Smooth muscle cell (in vitro differentiated cells): Measurements from ENCODE around the gene FAT1. TPM values are rescaled to one million over a fixed set of nuclear protein-coding genes. Genes with fewer than 3 reads are reported as not detected.

ENCODE experiments used
- DNase-seq: peaks from one replicate; lab custom pipeline; 2025; ENCODE audit not compliant: unreplicated experiment; lab: John Stamatoyannopoulos, UW
- H2AFZ ChIP-seq: fragments of 200-600 bp; sonication (generic); 2 replicates; pipeline ENCODE4 v1.6.0; 2016; ENCODE audit warnings: antibody characterized with exemption, low read depth, mild to moderate bottlenecking
- H3F3A ChIP-seq: fragments of 200-600 bp; sonication (generic); 2 replicates; pipeline ENCODE4 v1.6.0; 2017; ENCODE audit warnings: antibody characterized with exemption, low read depth
- H3K27ac ChIP-seq: fragments of 200-600 bp; sonication (generic); 2 replicates; pipeline ENCODE4 v1.5.1; 2016; ENCODE audit warnings: low read depth, mild to moderate bottlenecking
- H3K27me3 ChIP-seq: fragments of 200-600 bp; sonication (generic); 2 replicates; pipeline ENCODE4 v1.6.1; 2016; ENCODE audit warnings: low read depth, mild to moderate bottlenecking
- H3K36me3 ChIP-seq: fragments of 200-600 bp; sonication (generic); 2 replicates; pipeline ENCODE4 v1.5.1; 2016; ENCODE audit warnings: low read depth
- H3K4me1 ChIP-seq: fragments of 200-600 bp; sonication (generic); 2 replicates; pipeline ENCODE4 v1.5.1; 2016; ENCODE audit warnings: low read depth
- H3K4me2 ChIP-seq: fragments of 200-600 bp; sonication (generic); 2 replicates; pipeline ENCODE4 v1.6.0; 2016; ENCODE audit warnings: mild to moderate bottlenecking
- H3K4me3 ChIP-seq: fragments of 200-600 bp; sonication (generic); 2 replicates; pipeline ENCODE4 v1.5.1; 2016; ENCODE audit warnings: mild to moderate bottlenecking
- H3K79me2 ChIP-seq: fragments of 200-600 bp; sonication (generic); 2 replicates; pipeline ENCODE4 v1.6.0; 2016; ENCODE audit warnings: low read depth, mild to moderate bottlenecking
- H3K9ac ChIP-seq: fragments of 200-600 bp; sonication (generic); 2 replicates; pipeline ENCODE4 v1.6.0; 2016; ENCODE audit warnings: low read depth
- H3K9me3 ChIP-seq: fragments of 200-600 bp; sonication (generic); replicated peaks from 2 replicates; pipeline ENCODE4 v1.5.1; 2016; ENCODE audit warnings: low read depth
- H4K20me1 ChIP-seq: fragments of 200-600 bp; sonication (generic); 2 replicates; pipeline ENCODE4 v1.6.0; 2016; ENCODE audit warnings: low read depth
- WGBS: methylation state at CpG from one replicate; pipeline ENCODE4 v1.1.7; 2016; ENCODE audit warnings: low lambda C conversion rate; 5-methylcytosine and 5-hydroxymethylcytosine counted together
- polyA plus RNA-seq: library from polyadenylated mRNA; unstranded; fragments of >200 nt; fragmentation: Nextera tagmentation; extraction: Ambion mirVana; gene quantifications from 2 replicates; pipeline ENCODE4 v1.2.1, GENCODE V29; 2016
- total RNA-seq: library from RNA; depleted of rRNA; stranded (reverse); fragments of >200 nt; gene quantifications from 2 replicates; pipeline ENCODE4 v1.2.3, GENCODE V29; 2014
- TF ChIP-seq, protein P1 (sequence below): fragments of 200-600 bp; sonication (generic); IDR thresholded peaks from 2 replicates; pipeline ENCODE4 v1.5.1; 2017; ENCODE audit warnings: borderline replicate concordance, mild to moderate bottlenecking, antibody characterized with exemption; ENCODE audit not compliant: insufficient read depth, poor library complexity, severe bottlenecking

The FAT1 gene
- total and polyA plus RNA-seq, 2 experiments from 2014 or later: 42.4 to 395 TPM

DNA sequence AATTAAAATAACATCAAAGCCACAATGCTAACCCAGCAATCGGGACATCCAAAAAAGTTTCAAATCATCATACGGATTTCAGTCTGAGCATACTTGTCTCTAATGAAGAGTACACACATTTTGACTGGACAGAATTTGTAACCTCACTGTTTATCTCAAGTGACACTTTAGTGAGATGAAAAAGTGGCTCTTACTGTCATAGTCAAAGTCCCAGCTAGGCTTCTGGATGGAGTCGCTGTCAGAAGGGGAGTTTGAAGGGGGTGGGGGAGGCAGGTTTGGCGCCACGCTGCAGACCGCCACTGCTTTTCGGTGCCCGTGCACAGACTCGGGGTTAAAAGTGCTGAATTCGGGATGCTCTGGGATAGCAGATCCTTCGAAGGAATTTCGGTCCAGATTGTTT is 127.3 kb downstream of the FAT1 start:
- H2AFZ ChIP-seq: no peak overlapping the region
- H3K79me2 ChIP-seq: no peaks in the 10 kb centered on the region
- DNase-seq: no peak
- H4K20me1 ChIP-seq: peaks cover 86% of the 10 kb centered on the region
- H3K27ac ChIP-seq: no peak overlapping the region
- H3F3A ChIP-seq: no peaks in the 10 kb centered on the region
- WGBS: 99% methylated on average over 12 of the region's 12 CpGs
- peaks cover 50% of the 10 kb centered on the region for H3K36me3 ChIP-seq
- H3K9ac ChIP-seq: no peak overlapping the region
- H3K4me1 ChIP-seq: no peaks in the 10 kb centered on the region
- no peaks in the 10 kb centered on the region for H3K9me3 ChIP-seq
- no peaks in the 10 kb centered on the region for H3K27me3 ChIP-seq
- H3K4me3 ChIP-seq: no peak overlapping the region
- no peak overlapping the region for H3K4me2 ChIP-seq
- TF ChIP-seq, protein P1, sequence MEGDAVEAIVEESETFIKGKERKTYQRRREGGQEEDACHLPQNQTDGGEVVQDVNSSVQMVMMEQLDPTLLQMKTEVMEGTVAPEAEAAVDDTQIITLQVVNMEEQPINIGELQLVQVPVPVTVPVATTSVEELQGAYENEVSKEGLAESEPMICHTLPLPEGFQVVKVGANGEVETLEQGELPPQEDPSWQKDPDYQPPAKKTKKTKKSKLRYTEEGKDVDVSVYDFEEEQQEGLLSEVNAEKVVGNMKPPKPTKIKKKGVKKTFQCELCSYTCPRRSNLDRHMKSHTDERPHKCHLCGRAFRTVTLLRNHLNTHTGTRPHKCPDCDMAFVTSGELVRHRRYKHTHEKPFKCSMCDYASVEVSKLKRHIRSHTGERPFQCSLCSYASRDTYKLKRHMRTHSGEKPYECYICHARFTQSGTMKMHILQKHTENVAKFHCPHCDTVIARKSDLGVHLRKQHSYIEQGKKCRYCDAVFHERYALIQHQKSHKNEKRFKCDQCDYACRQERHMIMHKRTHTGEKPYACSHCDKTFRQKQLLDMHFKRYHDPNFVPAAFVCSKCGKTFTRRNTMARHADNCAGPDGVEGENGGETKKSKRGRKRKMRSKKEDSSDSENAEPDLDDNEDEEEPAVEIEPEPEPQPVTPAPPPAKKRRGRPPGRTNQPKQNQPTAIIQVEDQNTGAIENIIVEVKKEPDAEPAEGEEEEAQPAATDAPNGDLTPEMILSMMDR: no peak

DNA sequence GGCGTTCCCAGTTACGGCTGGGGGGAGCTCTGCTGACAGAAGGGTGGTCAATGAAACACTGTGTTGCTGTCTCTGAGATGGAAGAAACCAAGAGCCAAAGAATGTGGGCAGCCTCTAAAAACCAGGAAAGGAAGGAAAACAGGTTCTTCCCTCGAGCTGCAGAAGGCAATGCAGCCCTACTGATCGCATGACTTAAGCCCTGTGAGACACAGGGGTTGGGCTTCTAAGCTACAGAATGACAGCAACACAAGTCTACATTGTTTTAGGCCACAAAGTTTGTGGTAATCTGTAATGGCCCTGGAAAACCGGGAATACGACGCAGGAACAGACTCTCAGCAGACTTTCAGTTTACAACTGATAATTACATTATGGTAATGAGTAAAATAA is 130.1 kb downstream of the FAT1 start:
- Histone ChIP-seq H3K79me2 (no peaks in the 10 kb centered on the region), H3K4me3 (no peak overlapping the region), H4K20me1 (peaks cover 84% of the 10 kb centered on the region), H3K9me3 (no peaks in the 10 kb centered on the region), H3K36me3 (peaks cover 36% of the 10 kb centered on the region), H3K9ac (no peak overlapping the region), H3K27me3 (no peaks in the 10 kb centered on the region), H3K27ac (no peak overlapping the region), H3K4me1 (no peaks in the 10 kb centered on the region), H3K4me2 (no peak overlapping the region), H3F3A (no peaks in the 10 kb centered on the region), H2AFZ (no peak overlapping the region)
- no peak for DNase-seq
- WGBS: 88% methylated on average over 7 of the region's 7 CpGs
- TF ChIP-seq, protein P1: no peak

DNA sequence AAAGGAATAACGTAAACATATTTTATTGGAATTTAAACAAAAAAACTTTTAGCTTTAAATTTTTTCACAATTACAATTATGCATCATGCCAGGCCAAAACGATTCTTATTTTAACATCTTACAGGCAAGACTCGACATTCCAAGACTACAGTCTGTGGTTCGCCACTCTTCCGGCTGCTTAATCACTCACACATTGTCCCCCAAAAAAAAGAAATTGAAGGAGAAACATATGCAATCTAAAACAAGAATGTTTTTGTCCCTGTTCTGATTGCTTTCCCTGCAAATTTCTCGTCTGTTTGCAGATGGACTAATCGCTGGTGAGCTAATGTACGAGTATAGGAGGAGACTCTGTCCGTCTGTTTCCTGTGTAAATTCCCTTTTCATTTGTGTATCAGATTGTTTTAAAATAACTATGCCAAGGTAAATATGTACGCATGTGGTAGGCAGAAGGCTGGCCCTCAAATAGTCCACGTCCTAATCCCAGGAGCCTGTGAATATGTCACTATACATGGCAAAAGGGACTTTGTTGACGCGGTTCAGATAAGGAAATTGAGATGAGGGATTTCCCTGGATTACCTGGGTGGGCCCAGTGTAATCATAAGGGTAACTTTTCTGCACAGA is 130.6 kb downstream of the FAT1 start:
- Histone ChIP-seq H3K36me3 (peaks cover 37% of the 10 kb centered on the region), H2AFZ (no peak overlapping the region), H3K4me1 (no peaks in the 10 kb centered on the region), H3K4me3 (no peak overlapping the region), H3K9ac (no peak overlapping the region), H3K9me3 (no peaks in the 10 kb centered on the region), H3F3A (no peaks in the 10 kb centered on the region), H3K27ac (no peak overlapping the region), H3K79me2 (no peaks in the 10 kb centered on the region), H4K20me1 (peaks cover 84% of the 10 kb centered on the region), H3K4me2 (no peak overlapping the region), H3K27me3 (no peaks in the 10 kb centered on the region)
- TF ChIP-seq, protein P1: no peak
- 91% methylated on average over 13 of the region's 13 CpGs for WGBS
- no peak for DNase-seq

DNA sequence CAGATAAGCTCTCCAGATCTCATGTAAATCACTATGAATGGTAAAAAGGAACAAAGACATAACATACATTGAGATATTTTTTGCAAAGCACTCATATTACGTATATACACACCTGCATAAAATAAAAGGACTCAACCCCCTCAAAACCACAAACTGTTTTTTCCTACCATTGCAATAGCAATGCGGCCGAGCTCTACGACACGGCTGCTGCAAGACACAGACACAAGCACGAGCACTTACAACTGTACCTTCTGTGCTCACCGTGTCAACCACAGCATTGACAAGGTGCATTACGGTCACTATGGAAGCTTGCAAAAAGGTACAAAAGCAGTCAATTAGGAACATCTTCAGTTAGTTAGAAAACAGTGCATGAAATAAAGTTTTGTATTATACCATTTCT is 131.2 kb downstream of the FAT1 start:
- H3K9me3 ChIP-seq: no peaks in the 10 kb centered on the region
- H3K27me3 ChIP-seq: no peaks in the 10 kb centered on the region
- H4K20me1 ChIP-seq: peaks cover 84% of the 10 kb centered on the region
- 96% methylated on average over 8 of the region's 8 CpGs for WGBS
- H3K36me3 ChIP-seq: peaks cover 33% of the 10 kb centered on the region
- H3K4me2 ChIP-seq: no peak overlapping the region
- no peak overlapping the region for H3K27ac ChIP-seq
- H3K79me2 ChIP-seq: no peaks in the 10 kb centered on the region
- H3K9ac ChIP-seq: no peak overlapping the region
- TF ChIP-seq, protein P1: no peak
- no peaks in the 10 kb centered on the region for H3F3A ChIP-seq
- no peaks in the 10 kb centered on the region for H3K4me1 ChIP-seq
- DNase-seq: no peak
- no peak overlapping the region for H2AFZ ChIP-seq
- no peak overlapping the region for H3K4me3 ChIP-seq
